ENCODE results near the gene NEGR1.

GRCh38 chr1:71634159-71634558 is 648.2 kb downstream of the NEGR1 start:
- TF ChIP-seq CTCF (IDR thresholded peaks at IDR 0.05) (no peak), POLR2A (IDR thresholded peaks at IDR 0.05) (no peak)
